NOMO-1 treated with dmso at 0.1 percent for 144 hours (cell line): ENCODE data around the gene PLPP1.
A peak's percentile ranks its signal among the peaks of the same experiment; 100 is the strongest.

Experiments used
- DNase-seq: peaks from one replicate; lab custom pipeline; 2025; ENCODE audit not compliant: unreplicated experiment; lab: John Stamatoyannopoulos, UW

The PLPP1 gene

GRCh38 chr5:55534436-55535198 lies at the start of gene PLPP1:
Gene PLPP1 (minus strand): TSS chr5:55534964. CDS start chr5:55534629, 335 bp downstream.
- DNase-seq = peak; percentile 44

GRCh38 chr5:55583578-55583977 lies 48.8 kb upstream of the PLPP1 start:
- no peak for DNase-seq

GRCh38 chr5:55582256-55582655 lies 47.5 kb upstream of the PLPP1 start:
- DNase-seq = no peak

GRCh38 chr5:55580042-55580441 lies 45.3 kb upstream of the PLPP1 start:
- DNase-seq = no peak

- DNase-seq = no peak
These were observed 44.0 kb upstream of the PLPP1 start for GRCh38 chr5:55578771-55579170.

GRCh38 chr5:55577353-55578060 lies 42.7 kb upstream of the PLPP1 start:
- no peak for DNase-seq

- no peak for DNase-seq
These were observed 41.9 kb upstream of the PLPP1 start for GRCh38 chr5:55576661-55577060.

- DNase-seq = no peak
These were observed 41.2 kb upstream of the PLPP1 start for GRCh38 chr5:55575815-55576583.

- DNase-seq = no peak
These were observed 37.8 kb upstream of the PLPP1 start for GRCh38 chr5:55572600-55572999.

- DNase-seq = no peak
These were observed 37.3 kb upstream of the PLPP1 start for GRCh38 chr5:55572020-55572419.

- DNase-seq = no peak
These were observed 35.8 kb upstream of the PLPP1 start for GRCh38 chr5:55570570-55570969.

GRCh38 chr5:55570026-55570425 lies 35.3 kb upstream of the PLPP1 start:
- DNase-seq = no peak

GRCh38 chr5:55569513-55569865 lies 34.7 kb upstream of the PLPP1 start:
- DNase-seq = no peak

GRCh38 chr5:55568654-55569512 lies 34.1 kb upstream of the PLPP1 start:
- no peak for DNase-seq

- DNase-seq = no peak
These were observed 30.0 kb upstream of the PLPP1 start for GRCh38 chr5:55564721-55565120.

GRCh38 chr5:55558484-55558883 lies 23.7 kb upstream of the PLPP1 start:
- DNase-seq = no peak

GRCh38 chr5:55557123-55557522 lies 22.4 kb upstream of the PLPP1 start:
- no peak for DNase-seq

- no peak for DNase-seq
These were observed 19.9 kb upstream of the PLPP1 start for GRCh38 chr5:55554585-55555202.

- no peak for DNase-seq
These were observed 17.1 kb upstream of the PLPP1 start for GRCh38 chr5:55551904-55552303.

- no peak for DNase-seq
These were observed 16.6 kb upstream of the PLPP1 start for GRCh38 chr5:55551358-55551757.
